ENCODE results near the gene EFHD2.
"Not testable (repeated sequence)": the region's sequence is repeated elsewhere in the genome, so short reads cannot be mapped to it uniquely, and the experiment has no call there.

Gene EFHD2

DNA sequence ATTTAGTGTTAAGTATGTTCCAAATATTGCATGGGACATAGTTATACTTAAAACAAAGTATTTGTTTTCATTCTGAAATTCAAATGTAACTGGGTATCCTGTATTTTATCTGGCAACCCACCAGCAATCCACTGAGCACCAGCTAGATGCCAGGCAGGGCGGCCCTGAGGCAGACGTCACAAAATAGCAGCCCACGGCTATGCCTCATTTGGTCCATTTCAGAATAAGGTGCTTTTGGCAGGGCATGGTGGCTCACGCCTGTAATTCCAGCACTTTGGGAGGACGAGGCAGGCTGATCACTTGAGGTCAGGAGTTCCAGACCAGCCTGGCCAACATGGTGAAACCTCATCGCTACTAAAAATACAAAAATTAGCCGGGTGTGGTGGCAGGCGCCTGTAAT lies 19.9 kb upstream of the EFHD2 start:
- H3K36me3 ChIP-seq (ENCODE audit: control insufficient read depth in 2 of 2, insufficient read depth in 2 of 2, low read length in 2 of 2); H3K27me3 ChIP-seq (ENCODE audit: control insufficient read depth in 1 of 2, insufficient read depth in 2 of 2, low read length in 2 of 2); H3K4me3 ChIP-seq (ENCODE audit: low read length in 2 of 2); H3K9me3 ChIP-seq (ENCODE audit: control insufficient read depth in 2 of 2, low read length in 2 of 2); H3K27ac ChIP-seq (ENCODE audit: low read length); H3K4me1 ChIP-seq (ENCODE audit: control insufficient read depth, insufficient read depth, low read length); H3K9ac ChIP-seq (ENCODE audit: low read length in 2 of 2): not testable (repeated sequence)

DNA sequence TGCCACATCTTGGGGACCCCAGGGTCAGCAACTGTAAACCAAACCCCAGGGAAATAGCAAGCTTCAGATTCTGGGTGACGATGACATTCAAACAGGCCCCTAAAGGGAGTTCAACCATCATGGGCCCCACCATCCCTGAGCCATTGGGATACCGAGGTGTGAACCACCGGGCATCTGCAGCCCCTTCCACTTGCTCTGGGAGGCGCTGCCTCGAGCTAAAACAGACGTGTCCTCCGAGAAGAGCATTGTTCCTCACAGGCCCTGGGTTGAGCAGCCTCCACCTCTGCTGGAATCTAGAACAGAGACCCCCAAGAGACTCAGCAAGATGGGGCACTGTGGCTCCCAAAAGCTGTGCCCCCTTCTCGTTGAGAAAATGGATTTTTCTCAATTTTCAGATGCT lies 19.0 kb upstream of the EFHD2 start:
- Histone ChIP-seq H3K9me3 (ENCODE audit: control insufficient read depth in 2 of 2, low read length in 2 of 2) (no peaks in the 10 kb centered on the region), H3K36me3 (ENCODE audit: control insufficient read depth in 2 of 2, insufficient read depth in 2 of 2, low read length in 2 of 2) (no peaks in the 10 kb centered on the region), H3K27me3 (ENCODE audit: control insufficient read depth in 1 of 2, insufficient read depth in 2 of 2, low read length in 2 of 2) (no peaks in the 10 kb centered on the region), H3K27ac (ENCODE audit: low read length) (no peak overlapping the region), H3K4me3 (ENCODE audit: low read length in 2 of 2) (no peak overlapping the region), H3K4me1 (ENCODE audit: control insufficient read depth, insufficient read depth, low read length) (peaks cover 6% of the 10 kb centered on the region), H3K9ac (ENCODE audit: low read length in 2 of 2) (no peak overlapping the region)

DNA sequence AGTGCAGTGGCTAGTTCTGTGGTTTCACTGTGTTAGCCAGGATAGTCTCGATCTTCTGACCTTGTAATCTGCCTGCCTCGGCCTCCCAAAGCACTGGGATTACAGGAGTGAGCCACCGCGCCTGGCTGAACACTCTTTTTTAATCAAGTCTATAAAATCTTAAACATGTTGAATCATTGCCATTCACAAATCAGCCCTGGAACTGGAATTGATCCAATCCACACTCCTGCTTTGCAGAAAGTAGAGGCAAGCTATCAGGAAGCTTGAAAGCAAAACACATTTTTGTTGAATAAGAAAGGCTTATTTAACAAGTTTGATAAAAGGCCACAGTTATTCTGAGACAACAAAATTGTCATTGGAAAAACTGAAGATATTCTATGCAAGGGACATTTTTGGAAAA lies 18.3 kb upstream of the EFHD2 start:
- Histone ChIP-seq H3K4me3 (ENCODE audit: low read length in 2 of 2) (no peak overlapping the region), H3K9me3 (ENCODE audit: control insufficient read depth in 2 of 2, low read length in 2 of 2) (no peaks in the 10 kb centered on the region), H3K27me3 (ENCODE audit: control insufficient read depth in 1 of 2, insufficient read depth in 2 of 2, low read length in 2 of 2) (no peaks in the 10 kb centered on the region), H3K36me3 (ENCODE audit: control insufficient read depth in 2 of 2, insufficient read depth in 2 of 2, low read length in 2 of 2) (no peaks in the 10 kb centered on the region), H3K27ac (ENCODE audit: low read length) (no peak overlapping the region), H3K9ac (ENCODE audit: low read length in 2 of 2) (no peak overlapping the region), H3K4me1 (ENCODE audit: control insufficient read depth, insufficient read depth, low read length) (peaks cover 2% of the 10 kb centered on the region)

DNA sequence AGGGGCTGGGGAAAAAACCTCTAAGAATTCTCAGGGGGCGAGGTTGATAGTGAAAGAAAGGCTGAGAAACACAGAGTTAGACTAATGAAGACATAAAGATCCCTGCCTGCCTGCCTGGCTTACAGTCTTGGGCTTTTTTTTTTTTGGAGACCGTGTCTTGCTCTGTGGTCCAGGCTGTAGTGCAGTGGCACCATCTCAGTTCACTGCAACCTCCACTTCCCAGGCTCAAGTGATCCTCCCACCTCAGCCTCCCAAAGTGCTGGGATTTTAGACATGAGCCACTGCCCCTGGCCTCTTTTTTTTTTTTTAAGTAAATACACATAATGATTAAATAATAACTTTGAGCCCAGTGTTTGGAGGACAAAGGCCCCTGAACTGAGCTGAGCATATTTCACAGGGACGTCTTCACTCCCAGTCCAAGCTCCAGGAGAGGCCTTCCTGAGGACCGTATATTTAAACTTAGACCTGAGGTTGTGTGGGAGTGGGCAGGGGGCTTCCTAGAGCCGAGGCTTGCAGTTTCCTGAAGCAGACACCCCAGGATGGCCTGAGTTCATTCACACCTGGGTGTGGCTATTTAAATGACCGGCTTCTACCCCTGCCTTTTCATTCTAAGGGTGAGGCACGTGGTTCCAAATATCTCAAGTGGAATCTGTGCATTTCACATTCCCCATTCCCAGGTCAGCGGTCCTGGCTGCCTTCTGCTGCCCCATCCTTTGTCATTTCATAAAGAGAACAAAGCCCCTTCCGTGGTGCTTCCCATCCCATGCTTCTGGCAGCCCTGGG lies 16.0 kb upstream of the EFHD2 start:
- H3K4me1 ChIP-seq (ENCODE audit: control insufficient read depth, insufficient read depth, low read length): peaks cover 2% of the 10 kb centered on the region
- H3K27ac ChIP-seq (ENCODE audit: low read length): no peak overlapping the region
- H3K9ac ChIP-seq (ENCODE audit: low read length in 2 of 2): no peak overlapping the region
- H3K4me3 ChIP-seq (ENCODE audit: low read length in 2 of 2): no peak overlapping the region
- H3K36me3 ChIP-seq (ENCODE audit: control insufficient read depth in 2 of 2, insufficient read depth in 2 of 2, low read length in 2 of 2): no peaks in the 10 kb centered on the region
- no peaks in the 10 kb centered on the region for H3K9me3 ChIP-seq (ENCODE audit: control insufficient read depth in 2 of 2, low read length in 2 of 2)
- no peaks in the 10 kb centered on the region for H3K27me3 ChIP-seq (ENCODE audit: control insufficient read depth in 1 of 2, insufficient read depth in 2 of 2, low read length in 2 of 2)

DNA sequence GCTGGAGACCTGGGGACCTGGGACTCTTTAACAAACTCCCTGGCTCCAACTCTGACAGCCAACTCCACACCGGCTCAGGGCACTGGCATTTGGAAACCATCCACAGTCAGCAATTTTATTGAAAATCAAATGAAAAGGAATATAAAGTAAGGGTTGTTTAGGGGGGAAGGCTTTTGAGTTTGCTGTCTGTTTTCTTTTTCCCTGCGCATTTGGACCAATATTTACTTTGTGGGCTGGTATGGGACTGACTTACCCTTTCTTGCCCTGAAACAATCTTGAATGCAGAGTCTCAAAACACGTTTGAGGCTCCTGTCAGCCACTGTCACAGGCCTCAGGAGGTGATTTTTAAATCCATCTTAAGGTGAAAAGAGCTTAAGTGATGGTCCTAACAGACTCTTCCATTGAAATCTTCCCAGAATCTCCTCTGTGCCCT lies 15.4 kb upstream of the EFHD2 start:
- Histone ChIP-seq H3K27ac (ENCODE audit: low read length) (no peak overlapping the region), H3K27me3 (ENCODE audit: control insufficient read depth in 1 of 2, insufficient read depth in 2 of 2, low read length in 2 of 2) (no peaks in the 10 kb centered on the region), H3K9me3 (ENCODE audit: control insufficient read depth in 2 of 2, low read length in 2 of 2) (peaks cover 0 to under 1% of the 10 kb centered on the region in 2 donors), H3K36me3 (ENCODE audit: control insufficient read depth in 2 of 2, insufficient read depth in 2 of 2, low read length in 2 of 2) (no peaks in the 10 kb centered on the region), H3K4me3 (ENCODE audit: low read length in 2 of 2) (no peak overlapping the region), H3K9ac (ENCODE audit: low read length in 2 of 2) (no peak overlapping the region), H3K4me1 (ENCODE audit: control insufficient read depth, insufficient read depth, low read length) (peaks cover 2% of the 10 kb centered on the region)

DNA sequence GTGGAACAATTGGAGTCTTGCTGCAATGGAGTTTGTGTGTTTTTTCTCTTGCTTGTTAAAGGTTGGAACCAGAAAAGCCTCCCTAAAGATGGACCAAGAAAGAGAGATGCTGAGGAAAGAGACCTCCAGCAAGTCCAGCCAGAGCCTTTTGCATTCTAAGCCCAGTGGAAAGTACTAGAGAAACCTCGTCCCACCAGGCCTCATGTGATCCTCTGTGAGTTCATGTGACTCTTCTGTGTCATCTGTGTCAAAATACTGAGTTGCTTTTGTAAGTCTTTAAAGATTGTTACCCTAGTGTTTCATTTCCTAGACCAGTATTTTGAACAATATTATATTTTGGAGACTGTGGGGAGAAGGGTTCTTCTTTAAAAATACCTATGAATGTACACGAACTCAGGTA lies 12.5 kb upstream of the EFHD2 start:
- H3K27ac ChIP-seq (ENCODE audit: low read length): no peak overlapping the region

DNA sequence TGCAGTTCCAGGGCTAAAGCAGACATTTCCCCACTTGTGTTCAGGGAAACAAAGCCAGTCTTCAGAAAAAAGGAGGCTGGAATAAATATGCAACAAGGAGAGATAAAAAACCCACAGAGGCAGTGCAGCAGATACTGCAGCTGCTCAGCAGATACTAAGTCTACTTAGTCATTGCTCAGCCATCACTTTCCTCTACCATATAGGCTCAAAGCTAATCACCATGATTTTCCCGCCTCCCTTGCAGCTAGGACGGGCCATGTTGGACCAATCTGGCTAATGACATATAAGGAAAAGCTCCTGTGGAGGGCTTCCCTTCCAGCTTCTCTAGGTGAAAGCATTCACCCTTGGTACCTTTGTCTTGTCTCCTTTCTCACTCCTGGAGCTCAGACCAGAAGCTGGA lies 10.0 kb upstream of the EFHD2 start:
- H3K9me3 ChIP-seq (ENCODE audit: control insufficient read depth in 2 of 2, low read length in 2 of 2): peaks cover 4 to 8% of the 10 kb centered on the region in 2 donors
- H3K36me3 ChIP-seq (ENCODE audit: control insufficient read depth in 2 of 2, insufficient read depth in 2 of 2, low read length in 2 of 2): no peaks in the 10 kb centered on the region
- H3K4me3 ChIP-seq (ENCODE audit: low read length in 2 of 2): no peak overlapping the region
- H3K4me1 ChIP-seq (ENCODE audit: control insufficient read depth, insufficient read depth, low read length): peaks cover 5% of the 10 kb centered on the region
- H3K27me3 ChIP-seq (ENCODE audit: control insufficient read depth in 1 of 2, insufficient read depth in 2 of 2, low read length in 2 of 2): no peaks in the 10 kb centered on the region
- no peak overlapping the region for H3K9ac ChIP-seq (ENCODE audit: low read length in 2 of 2)
- H3K27ac ChIP-seq (ENCODE audit: low read length): no peak overlapping the region

More for the DNA sequence above, 12.5 kb upstream of the EFHD2 start:
- Histone ChIP-seq H3K9ac (ENCODE audit: low read length in 2 of 2) (no peak overlapping the region), H3K4me1 (ENCODE audit: control insufficient read depth, insufficient read depth, low read length) (peaks cover 5% of the 10 kb centered on the region), H3K36me3 (ENCODE audit: control insufficient read depth in 2 of 2, insufficient read depth in 2 of 2, low read length in 2 of 2) (no peaks in the 10 kb centered on the region), H3K9me3 (ENCODE audit: control insufficient read depth in 2 of 2, low read length in 2 of 2) (peaks cover 4 to 8% of the 10 kb centered on the region in 2 donors), H3K27me3 (ENCODE audit: control insufficient read depth in 1 of 2, insufficient read depth in 2 of 2, low read length in 2 of 2) (no peaks in the 10 kb centered on the region), H3K4me3 (ENCODE audit: low read length in 2 of 2) (no peak overlapping the region)

DNA sequence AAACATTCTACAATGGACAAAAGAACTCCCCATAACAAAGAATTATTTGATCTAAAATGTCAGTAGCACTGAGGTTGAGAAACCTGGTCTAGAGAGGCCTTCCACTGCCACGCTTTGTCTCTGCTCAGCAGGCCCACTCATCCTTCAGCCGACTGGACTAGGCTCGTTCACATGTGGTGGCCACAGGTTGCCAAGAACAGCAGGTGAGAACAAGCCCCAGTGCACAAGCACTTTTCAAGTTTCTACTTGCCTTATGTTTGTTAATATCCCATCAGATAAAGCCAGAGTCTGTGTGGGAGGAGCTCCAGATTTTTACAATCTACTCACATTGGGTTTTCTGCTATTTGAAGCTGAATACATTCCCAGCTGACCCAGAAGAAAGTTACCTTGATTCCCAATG lies 9.1 kb upstream of the EFHD2 start:
- Histone ChIP-seq H3K9ac (ENCODE audit: low read length in 2 of 2) (no peak overlapping the region), H3K27ac (ENCODE audit: low read length) (no peak overlapping the region)

DNA sequence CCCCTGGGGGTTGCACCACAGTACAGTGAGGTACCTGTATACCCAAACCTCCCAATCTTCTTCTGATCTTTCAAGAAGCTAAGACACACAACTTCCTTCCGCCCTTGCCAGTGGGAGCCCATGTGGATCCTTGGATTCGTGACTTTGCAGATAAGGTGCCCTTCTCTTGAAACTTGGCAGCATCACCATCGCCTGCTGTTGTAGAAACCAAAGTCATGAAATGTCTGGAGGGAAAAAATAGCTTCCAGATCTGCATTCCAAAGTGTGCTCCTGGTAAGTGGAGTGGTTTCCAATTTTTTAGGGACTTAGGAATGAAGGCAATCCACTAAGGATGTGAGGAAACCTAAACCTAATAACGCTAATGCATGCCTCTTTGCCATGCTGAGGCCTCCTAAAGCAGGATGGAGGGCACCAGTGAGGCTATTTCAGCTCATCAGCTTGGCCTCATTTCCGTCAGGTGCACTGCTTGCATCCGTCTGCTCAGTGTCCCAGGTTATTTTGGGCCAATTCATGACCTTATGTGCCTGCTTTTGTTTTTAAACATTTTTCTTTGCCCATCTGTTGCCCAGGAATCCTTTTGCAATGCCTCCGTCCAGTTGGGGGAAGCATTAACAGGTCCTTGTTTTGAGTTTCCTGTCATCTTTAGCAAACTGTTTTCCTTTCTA lies 8.2 kb upstream of the EFHD2 start:
- Histone ChIP-seq H3K36me3 (ENCODE audit: control insufficient read depth in 2 of 2, insufficient read depth in 2 of 2, low read length in 2 of 2) (no peaks in the 10 kb centered on the region), H3K9ac (ENCODE audit: low read length in 2 of 2) (no peak overlapping the region), H3K27ac (ENCODE audit: low read length) (peak overlapping the region; percentile 49), H3K27me3 (ENCODE audit: control insufficient read depth in 1 of 2, insufficient read depth in 2 of 2, low read length in 2 of 2) (no peaks in the 10 kb centered on the region), H3K4me1 (ENCODE audit: control insufficient read depth, insufficient read depth, low read length) (peaks cover 5% of the 10 kb centered on the region), H3K9me3 (ENCODE audit: control insufficient read depth in 2 of 2, low read length in 2 of 2) (peaks cover 4 to 8% of the 10 kb centered on the region in 2 donors), H3K4me3 (ENCODE audit: low read length in 2 of 2) (no peak overlapping the region)

More for the DNA sequence above, 9.1 kb upstream of the EFHD2 start:
- no peak overlapping the region for H3K4me3 ChIP-seq (ENCODE audit: low read length in 2 of 2)
- no peaks in the 10 kb centered on the region for H3K36me3 ChIP-seq (ENCODE audit: control insufficient read depth in 2 of 2, insufficient read depth in 2 of 2, low read length in 2 of 2)
- H3K9me3 ChIP-seq (ENCODE audit: control insufficient read depth in 2 of 2, low read length in 2 of 2): peaks cover 4 to 8% of the 10 kb centered on the region in 2 donors
- H3K4me1 ChIP-seq (ENCODE audit: control insufficient read depth, insufficient read depth, low read length): peaks cover 5% of the 10 kb centered on the region
- H3K27me3 ChIP-seq (ENCODE audit: control insufficient read depth in 1 of 2, insufficient read depth in 2 of 2, low read length in 2 of 2): no peaks in the 10 kb centered on the region

DNA sequence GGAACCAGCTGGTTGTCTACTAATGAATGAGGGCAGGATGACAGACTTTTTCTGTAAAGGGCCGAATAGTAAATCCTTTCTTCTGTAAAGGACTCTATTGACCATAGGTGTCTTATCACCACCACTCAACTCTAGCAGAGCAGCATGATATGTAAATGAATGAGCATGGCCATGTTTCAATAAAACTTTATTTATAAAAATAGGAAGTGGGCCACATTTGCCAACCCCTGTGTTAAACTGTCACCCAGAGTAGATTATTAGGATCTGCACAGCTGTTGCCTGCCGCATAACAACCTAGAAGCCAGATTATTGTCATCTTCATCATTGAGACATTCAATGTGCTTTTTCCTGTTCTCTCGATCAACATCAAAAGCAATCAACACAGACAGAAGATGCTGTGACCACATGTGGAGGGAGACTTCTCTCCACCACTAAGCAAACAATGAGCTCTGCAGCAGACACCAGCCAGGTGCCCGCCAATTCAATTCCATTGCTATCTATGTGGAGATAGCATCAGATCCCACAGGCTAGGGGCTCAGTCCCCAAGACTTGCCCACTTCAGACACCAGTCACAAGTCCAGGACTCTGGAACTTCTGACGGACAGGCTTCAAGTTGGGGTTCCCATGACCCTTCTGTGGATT lies 6.8 kb upstream of the EFHD2 start:
- H3K9me3 ChIP-seq (ENCODE audit: control insufficient read depth in 2 of 2, low read length in 2 of 2): peaks cover 4 to 8% of the 10 kb centered on the region in 2 donors
- no peaks in the 10 kb centered on the region for H3K27me3 ChIP-seq (ENCODE audit: control insufficient read depth in 1 of 2, insufficient read depth in 2 of 2, low read length in 2 of 2)
- peaks cover 18% of the 10 kb centered on the region for H3K4me1 ChIP-seq (ENCODE audit: control insufficient read depth, insufficient read depth, low read length)
- no peaks in the 10 kb centered on the region for H3K36me3 ChIP-seq (ENCODE audit: control insufficient read depth in 2 of 2, insufficient read depth in 2 of 2, low read length in 2 of 2)
- no peak overlapping the region for H3K27ac ChIP-seq (ENCODE audit: low read length)
- no peak overlapping the region for H3K4me3 ChIP-seq (ENCODE audit: low read length in 2 of 2)
- H3K9ac ChIP-seq (ENCODE audit: low read length in 2 of 2): no peak overlapping the region
